Kidney tubule cell (primary cell): Measurements from ENCODE around the gene CD6.
"Not testable (repeated sequence)": the region's sequence is repeated elsewhere in the genome, so short reads cannot be mapped to it uniquely, and the experiment has no call there.

Experiments used
- DNase-seq: peaks from one replicate; pipeline ENCODE4 v3.0.0-alpha.2; 2018; ENCODE audit warnings: low spot score

The CD6 gene

DNA sequence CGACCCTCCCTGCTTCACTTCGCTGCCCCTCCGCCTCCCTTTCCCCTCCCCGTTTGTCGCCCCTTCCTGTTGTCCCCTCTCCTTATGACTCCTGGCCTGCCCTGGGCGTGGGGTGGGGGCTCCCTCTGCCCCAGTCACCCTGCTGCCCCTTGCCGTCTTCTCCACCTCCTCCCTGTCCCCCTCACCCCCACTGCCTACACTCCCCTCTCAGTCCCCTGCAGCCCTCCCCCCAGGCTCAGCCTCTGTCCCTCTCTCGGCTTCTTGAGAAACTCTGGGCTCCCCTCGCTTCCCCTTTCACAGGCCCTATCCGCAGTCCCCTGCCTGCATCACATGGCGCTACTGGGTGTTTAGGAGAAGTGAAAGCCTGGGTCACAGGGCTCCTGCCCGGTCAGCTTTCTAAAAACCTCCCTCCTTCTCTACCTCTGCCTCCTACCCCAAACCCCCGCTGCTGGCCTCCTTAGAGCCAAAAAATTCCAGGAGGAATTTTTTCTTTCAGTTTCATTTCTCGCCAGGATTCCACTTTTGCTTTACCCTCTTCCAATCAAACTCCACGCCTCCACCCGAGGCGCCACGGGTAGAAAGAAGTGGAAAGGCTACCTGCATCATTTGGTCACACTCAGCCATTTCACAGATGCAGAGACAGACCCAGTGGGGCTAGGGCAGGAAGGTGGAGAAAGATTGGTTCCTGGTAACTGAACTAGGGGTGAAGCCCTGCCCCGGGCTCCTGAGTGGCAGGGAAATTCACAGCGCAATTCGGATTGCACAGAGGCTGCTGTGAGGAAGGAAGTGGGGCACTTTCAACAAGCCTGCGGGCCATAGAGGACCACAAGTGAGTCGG lies 19.4 kb upstream of the CD6 start, which contains the start of gene SLC15A3:
SLC15A3 (minus strand) TSS at position 273 of the 838 bp plus-strand sequence. CDS start 625 bp downstream, outside the sequence.
- DNase-seq: peak; percentile 37

DNA sequence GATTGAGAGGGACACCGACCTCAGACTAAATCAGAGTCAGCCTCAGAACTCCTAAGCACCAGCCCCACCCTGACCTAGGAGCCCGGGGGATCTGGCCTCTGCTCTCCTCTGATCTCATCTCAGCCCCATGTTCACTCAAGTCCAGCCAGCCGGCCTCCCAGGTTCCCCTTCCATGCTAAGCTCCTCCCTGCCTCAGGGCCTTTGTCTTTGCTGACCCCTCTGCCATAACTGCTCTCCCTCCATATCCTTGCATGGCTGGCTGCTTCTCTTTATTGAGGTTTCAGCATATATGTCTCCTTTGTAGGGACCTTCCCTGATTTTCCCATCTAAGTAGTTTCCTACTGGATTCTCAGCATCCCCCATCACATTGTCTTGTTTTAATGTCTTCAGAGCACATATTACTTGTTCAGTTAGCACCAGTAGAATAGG lies 18.7 kb upstream of the CD6 start:
- DNase-seq: no peak

DNA sequence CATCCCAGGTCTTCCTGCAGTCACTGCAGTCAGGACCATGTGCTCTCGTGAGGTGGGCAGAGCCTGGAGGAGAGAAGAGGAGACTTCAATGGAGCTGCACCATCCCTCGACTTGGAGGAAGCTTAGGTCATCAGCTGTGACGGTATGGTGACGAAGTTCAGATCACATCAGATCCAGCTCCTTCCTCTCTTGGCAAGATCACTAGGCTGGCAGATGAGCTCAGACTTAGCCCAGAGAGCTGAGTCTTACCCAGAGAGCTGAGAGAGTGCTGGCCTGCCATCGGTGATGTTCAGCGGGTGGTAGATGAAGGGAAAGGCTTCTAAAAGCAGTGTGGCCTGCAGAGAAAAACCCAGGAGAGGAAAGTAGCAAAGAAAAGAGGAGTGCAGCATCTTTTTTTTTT lies 17.7 kb upstream of the CD6 start:
- no peak for DNase-seq

DNA sequence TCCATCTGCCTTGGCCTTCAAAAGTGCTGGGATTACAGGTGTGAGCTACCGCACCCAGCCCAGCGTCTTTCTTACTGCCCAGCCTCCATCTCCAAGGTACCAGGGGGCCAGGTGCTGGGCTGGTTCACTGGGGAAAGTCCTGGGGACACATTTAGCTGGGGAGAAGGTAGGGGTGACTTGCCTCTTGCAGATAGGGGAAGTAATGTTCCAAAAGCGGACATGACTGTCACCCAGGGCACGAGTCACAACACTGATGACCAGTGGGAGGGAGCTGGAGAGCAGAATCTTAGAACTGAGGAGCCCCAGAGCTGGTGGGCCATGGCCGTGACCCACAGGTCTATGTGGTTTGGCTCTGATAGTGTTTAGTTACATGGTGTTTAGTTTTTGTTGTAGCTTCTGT lies 17.1 kb upstream of the CD6 start:
- no peak for DNase-seq

DNA sequence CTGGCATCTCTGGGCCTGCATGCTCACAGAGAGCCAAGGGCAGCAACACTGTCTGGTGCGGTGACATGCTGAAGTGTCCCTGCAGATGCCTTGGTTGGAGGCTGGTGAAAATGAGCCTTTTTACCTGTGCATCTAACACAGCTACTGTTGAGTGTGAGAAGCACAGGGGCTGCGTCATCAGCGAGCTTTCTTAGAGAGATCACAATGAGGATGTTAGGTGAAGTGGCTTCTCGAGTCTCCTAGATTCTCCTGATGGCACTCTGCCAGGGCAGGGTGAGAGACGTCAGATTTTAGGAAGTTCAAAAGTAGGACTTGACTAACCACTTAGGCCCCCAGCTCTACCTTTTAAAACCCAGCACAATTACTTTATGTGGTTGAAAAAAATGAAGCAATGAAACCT lies 15.9 kb upstream of the CD6 start:
- no peak for DNase-seq

DNA sequence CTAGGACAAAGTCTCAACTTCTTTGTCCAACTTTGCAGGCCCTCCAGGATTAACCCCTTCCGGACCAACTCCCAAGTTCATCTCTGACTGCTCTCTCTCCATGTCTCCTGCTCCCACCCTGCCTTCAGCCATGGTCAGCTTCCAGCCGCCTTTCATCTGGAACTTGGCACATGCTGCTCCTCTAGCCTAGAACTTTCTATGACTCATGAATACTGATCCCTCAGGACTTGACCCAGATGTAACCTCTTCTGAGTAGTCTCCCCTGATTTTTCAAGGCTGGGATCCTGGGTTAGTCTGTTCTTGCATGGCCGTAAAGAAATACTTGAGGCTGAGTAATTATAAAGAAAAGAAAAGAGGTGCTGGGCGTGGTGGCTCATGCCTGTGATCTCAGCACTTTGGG lies 14.3 kb upstream of the CD6 start:
- DNase-seq: no peak

DNA sequence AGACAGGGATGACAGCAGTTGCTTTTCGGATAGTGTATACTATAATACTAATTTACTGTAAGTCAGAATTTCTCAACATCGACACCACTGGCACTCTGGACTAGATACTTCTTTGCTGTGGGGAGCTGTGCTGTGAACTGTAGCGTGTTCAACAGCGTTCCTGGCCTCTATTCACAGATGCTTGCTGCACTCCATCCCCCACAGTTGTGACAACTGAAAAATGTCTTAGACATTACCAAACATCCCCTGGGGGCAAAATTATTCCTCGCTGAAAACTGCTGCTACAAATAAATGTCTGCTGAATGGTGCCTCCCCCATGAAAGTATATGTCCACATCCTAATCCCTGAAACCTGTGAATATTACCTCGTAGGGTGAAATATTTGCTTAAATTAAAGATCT lies 12.0 kb upstream of the CD6 start:
- no peak for DNase-seq

DNA sequence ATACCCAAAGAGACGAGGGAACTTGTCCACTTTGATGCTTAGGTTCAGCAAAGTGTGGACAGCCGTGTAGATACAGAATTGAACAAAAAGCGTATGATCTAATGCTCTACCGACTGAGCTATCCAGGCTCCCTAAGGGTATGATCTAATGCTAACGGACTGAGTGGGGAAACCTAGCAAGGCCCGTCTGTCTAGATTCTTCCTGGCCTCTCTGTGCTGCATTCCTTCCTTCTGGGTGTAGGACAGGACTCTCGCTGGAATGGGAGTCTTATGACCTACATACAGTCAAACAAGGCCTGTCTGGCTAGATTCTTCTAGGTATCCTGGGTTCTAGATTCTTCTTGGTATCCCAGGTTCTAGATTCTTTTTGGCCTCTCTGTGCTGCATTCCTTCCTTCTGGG lies 11.1 kb upstream of the CD6 start:
- no peak for DNase-seq

DNA sequence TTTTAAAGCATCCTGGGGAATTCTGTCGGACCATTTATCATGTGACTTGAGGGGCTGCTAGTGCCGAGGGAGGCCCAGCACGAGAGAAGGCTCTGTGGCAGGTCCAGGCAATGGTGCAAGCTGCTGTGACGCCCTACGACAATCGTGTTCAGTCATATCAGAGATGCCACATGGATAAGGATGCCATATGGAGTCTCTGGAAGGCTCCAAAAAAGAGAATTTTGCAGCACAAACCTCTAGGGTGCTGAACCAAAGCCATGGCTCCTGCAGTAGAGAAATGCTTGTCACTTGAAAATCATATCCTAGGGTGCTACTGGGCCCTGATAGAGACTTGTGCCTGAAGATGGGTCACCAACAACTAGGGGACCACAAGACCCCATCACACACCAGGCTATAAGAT lies 6.7 kb upstream of the CD6 start:
- no peak for DNase-seq

DNA sequence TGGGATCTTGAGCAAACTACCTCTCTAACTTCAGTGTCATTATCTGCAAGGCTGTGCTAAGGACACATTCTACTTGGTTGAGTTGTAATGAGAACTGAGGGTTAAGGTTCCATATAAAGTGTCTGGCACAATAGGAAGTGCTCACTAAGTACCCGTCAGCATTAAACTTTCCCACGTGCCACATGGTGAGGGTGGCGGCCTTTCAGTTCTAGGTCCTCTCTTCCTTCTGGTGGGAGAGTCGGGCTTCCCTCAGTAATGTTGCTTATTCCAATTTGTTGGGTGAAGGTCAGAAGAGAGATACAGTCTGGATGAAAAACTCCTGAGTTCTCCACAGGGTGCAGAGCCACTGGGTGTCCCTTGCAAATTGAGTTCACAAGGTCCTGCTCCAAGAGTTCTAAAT lies 4.6 kb upstream of the CD6 start:
- no peak for DNase-seq

DNA sequence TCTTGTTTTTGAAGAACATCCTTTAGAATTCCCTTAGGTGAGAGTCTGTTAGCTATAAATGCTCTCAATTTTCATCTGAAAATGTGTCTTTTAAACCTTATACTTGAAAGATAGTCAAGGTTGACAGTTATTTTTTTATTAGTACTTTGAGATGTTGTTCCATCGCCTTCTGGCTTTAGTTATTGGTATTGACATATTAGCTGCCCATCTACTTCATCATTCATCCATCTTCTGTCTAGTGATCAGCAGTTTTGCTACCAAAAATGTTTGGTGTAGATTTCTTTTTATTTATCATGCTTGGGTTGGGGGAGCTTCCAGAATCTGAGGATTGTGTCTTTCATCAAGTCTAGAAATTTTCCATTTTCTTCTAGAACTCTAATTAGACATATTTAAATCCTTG lies 3.3 kb upstream of the CD6 start:
- DNase-seq: no peak

DNA sequence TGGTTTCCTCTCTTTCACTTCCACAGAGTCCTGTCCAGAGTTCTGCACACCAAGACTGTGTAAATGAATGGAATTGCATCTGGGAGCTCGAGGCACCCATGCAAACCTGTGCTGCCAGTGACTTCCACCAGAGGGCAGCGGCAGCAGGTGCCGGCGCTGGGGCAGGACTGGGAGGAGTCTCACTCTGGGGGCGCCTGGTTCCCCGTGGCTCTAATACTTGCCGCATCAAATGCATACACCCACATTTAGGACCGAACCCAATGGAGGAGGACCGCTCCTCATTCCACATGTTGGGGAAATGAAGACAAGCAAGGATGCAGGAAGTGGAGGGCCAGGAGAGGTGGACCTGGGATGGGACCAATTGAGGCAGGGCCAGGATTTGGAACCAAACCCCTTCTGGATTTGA lies 1.1 kb upstream of the CD6 start:
- DNase-seq: peak; percentile 48

DNA sequence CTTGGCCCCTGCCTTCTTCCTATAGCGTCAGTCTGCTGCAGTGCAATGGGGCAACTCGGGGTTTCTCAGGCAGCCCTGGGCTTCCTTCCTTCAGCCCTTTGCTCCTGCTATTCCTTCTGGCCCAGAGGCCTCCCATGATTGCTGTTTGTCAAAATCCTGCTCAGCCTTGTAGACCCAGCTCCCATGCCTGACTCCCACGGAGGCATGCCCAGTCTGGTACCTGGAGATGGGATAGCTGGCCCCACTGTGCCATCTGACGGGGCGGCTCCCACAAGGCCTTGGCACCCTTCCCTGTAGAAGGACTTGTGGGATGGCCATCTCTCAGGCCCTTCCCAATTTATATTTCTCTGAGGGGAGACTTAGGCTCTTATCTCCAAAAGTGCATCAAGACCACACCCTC lies 590 bp upstream of the CD6 start:
- no peak for DNase-seq

DNA sequence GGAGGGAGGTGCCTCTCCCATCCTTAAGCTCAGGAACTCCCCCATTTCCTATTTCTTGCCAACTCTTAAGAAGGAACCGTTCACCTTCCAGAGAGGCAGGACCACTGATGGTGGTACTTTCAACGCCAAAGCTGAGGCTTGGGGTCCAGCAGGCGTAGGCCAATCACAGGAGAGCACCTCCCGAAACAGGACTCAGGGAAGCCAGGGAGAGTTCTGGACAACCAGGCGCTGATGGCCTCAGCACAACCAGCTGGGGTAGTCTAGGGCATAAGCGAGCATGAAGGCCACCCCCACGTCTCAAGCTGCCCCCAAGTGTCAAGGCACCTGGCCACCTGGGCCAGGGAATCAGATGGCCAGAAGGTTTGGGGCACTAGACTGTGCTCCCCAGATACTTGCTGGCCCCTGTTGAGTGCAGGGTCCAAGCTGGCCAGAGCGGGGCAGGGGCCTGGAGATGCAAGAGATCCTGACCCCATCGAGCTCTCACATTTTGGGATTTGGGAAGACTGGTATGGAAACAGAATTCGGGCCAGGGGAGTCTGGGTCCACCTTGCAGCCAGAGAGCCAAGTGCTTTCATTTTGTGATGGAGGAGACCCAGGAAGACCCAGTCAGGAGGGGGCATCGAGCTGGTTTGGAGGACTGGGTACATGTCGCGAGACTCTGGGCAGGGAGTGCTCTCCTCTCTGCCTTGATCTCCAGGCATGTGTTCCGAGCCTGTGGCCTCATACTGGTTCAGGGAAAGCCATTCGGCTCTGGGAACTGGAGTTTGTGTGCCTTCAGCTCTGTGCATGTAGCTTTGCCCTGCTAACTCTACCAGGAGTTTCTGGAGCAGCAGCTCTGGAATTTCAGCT lies 926 bp downstream of the CD6 start:
- no peak for DNase-seq

DNA sequence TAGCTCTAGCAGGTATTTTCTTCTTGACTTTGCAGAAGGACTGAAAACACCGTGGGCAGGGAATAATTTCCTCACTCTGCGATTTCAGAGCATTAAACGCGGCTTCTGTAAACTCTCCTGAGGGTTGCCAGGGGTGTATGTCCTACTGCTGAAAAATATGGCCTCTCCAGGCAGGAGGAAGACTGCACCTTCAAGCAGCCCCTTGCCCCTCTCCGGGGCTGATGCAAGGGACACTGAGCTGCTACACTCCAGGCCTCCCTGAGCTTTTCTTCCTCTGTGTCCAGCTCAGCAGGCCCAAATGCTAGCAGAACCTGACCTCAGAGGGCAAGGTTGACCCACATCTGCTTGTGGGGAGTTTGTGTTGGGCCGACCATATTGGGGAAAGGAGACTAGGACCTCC lies 2.2 kb downstream of the CD6 start:
- DNase-seq: no peak

DNA sequence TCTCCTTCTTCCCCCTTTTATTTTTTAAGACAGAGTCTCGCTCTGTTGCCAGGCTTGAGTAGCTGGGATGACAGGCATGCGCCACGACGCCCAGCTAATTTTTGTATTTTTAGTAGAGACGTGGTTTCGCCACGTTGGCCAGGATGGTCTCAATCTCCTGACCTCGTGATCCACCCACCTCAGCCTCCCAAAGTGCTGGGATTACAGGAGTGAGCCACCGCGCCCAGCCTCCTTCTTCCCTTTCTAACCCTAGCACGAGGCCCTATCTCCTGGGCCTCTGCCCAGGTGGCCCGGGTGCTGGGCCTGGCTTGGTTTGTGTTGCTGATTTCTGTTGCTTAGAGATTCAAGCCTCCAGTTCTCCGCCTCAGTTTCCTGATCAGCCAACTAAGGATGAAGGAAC lies 2.8 kb downstream of the CD6 start:
- not testable (repeated sequence) for DNase-seq

DNA sequence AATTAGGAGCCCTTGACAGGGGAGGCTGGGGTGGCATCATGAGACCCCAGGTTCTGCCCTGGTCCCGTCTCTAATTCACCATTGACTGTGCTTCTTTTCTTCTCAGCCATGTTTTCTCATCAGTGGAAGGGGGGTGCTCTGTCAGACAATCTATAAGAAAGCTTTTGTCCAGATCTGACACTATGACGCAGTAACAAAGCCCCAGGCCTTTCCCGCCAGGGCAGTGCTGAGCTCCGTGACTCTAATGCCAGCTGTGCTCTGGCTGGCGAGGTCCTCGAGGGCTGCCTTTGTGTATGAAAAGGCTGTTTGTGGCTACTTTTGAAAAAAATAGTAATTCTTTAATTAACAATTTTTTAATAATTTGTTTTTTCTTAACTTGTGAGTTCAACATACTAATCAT lies 3.2 kb downstream of the CD6 start:
- DNase-seq: no peak

DNA sequence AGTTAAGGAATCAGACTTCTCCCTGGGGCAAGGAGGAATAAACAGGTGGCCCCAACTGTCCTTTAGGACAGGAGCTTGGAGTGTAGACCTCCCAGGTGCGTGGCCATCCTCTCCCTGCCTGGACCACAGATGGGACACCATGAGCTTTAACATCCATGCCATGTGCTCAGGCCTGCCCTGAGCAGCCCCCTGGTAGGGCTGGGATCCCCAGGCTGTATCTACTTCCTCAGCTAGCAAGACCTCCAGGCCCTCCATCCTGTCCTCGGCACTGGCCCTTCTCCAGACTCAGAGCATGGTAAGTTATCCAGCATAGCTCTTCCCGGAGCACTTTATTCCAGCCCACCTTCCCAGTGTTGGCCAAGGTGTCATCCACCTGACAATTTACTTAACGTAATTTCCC lies 5.7 kb downstream of the CD6 start:
- no peak for DNase-seq

DNA sequence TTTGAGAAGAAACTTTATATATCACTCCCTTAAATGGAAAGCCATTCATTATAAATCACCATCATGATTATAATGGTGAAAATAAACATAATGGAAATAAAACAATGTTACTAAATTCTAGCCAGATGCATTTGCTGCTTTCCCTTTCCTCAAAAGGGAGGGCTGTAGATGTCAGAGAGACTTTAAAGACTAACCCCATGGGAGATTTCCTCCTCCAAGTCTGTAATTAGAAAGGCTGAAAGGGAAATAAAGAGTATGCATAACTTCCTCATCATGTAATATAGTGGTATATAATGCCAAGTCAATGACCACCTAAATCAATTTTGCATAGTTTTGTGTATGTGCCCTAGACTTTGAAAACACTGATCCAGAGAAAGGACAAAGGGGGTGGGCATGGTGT lies 6.4 kb downstream of the CD6 start:
- no peak for DNase-seq

DNA sequence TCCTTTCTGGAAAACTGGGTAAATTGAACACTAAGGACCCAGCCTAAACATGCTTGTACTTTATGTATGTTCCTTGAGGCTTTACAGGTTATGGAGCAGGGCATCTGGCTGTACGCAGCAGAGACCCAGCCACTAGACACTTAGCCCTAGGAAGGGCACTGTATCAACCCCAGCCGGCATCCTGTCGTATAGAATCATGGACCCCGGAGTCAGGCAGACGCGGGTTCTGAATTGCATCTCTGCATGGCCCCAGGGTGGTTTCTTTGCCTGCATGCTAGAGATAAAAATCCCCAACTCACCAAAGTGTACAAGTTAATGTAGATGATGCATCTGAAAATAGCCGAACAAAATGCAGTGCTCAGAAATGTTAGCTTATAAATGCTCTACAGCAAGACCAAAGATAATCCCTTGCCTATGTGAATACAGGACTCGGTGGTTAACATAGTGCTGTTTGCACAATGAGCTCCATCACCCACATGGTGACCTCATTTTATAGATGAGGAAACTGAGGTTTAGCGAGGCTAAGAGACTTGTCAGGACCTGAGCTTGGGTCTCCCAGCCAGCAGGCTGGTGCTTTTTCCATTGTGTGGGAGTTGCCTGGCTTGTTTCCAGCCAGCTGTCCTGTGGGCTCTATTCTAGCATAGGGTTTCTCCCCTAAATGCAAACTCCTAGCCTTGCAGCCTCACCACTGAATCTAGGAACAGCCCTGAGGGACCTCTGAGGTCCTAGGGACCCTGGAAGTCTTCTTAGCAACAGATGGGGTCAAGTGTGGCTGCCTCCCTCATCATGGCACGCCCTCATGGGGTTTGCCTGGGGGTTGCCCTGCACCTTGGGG lies 7.3 kb downstream of the CD6 start:
- no peak for DNase-seq

DNA sequence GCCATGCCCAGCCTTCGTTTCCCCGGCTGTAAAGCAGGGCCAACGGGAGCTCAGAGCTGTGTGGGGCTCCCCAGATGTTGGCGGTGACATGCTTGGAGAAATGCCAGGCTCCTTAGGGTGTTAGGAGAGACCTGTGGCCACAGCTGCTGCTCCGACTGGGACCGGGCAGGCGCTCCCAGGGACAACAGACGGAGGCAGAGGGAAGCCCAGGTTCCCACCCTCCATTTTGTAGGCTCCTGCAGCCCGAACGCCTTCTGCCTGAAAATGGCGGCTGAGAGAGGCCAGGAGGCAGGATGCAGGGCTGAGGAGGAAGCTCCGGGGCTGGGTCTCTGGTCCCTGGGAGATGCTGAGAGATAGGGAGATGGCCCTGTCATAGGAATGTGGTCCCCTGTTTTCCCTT lies 10.0 kb downstream of the CD6 start:
- DNase-seq: no peak

DNA sequence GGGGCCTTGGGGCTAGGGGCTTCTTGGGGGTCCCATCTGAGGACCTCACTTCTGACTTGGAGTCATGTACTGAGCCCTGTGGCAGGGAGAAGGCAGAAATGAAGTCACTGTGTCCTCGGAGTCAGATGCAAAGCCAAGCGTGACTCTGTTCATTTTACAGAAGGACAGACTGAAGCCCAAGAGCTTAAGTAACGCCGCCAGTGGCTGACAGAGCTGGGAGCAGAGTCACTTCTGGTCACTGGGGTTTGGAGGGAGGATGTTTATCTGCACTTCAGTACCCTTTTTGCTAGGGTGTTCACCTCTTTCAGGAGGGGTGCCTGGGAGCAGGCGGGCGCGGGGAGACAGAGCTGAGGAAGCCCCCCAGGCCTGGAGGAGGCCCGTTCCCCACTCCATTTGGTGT lies 10.7 kb downstream of the CD6 start:
- DNase-seq: no peak
